Measurements from ENCODE around the gene SHC3.

SHC3 gene

DNA sequence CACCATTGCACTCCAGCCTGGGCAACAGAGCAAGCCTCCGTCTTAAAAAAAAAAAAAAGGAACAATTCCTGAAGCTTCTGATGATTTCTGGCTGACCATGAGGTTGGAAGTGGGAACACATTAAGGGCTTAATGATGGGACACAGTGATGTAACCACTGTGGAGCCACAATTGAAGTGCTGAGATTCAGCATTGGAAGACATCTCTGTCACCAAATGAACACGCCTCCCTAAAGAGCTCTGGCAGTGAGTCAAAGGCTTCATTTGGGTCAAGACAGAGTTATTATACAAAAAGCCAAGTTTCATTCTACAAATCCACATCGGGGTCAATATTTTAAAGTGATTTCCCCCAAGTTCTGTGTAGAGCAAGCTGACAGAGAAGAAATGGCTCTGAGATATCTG is 191.8 kb downstream of the SHC3 start:
- no peak overlapping the region for H3K4me3 ChIP-seq (ENCODE audit: low read depth in 1 of 2, low read length in 2 of 2)
- H3K4me1 ChIP-seq (ENCODE audit: control insufficient read depth in 1 of 2, insufficient read depth in 2 of 2, low read length in 2 of 2), result peaks cover 0 to 1% of the 10 kb centered on the region in 2 donors
- H3K36me3 ChIP-seq (ENCODE audit: control insufficient read depth in 1 of 2, insufficient read depth in 2 of 2, low read length in 2 of 2), result no peaks in the 10 kb centered on the region
- no peaks in the 10 kb centered on the region for H3K9me3 ChIP-seq (ENCODE audit: control insufficient read depth in 1 of 2, low read length in 2 of 2)
- H3K27me3 ChIP-seq (ENCODE audit: control insufficient read depth in 1 of 2, insufficient read depth in 2 of 2, low read length in 2 of 2), result peaks cover 1 to 7% of the 10 kb centered on the region in 2 donors
- H3K27ac ChIP-seq (ENCODE audit: low read depth, low read length), result no peak overlapping the region
- H3K9ac ChIP-seq (ENCODE audit: low read depth in 1 of 2, low read length in 2 of 2), result no peak overlapping the region

DNA sequence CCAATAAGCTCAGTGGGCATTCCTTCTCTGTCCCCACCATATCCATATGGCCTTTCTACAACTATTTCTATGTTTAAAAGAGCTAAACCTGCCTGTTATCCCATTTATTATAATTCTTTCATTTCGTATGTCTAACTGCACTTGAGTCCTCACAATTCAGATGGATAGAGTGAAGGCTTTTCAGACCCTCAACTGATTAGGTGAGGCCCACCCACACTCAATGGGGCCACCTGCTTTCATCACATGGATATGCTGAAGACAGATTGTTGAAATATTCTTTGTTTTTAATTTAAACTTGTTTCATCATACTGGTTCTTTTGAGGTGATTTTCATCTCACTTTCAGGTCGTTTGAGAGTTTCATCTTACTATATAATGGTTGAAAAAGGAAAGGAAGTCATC is 193.0 kb downstream of the SHC3 start:
- H3K27me3 ChIP-seq (ENCODE audit: control insufficient read depth in 1 of 2, insufficient read depth in 2 of 2, low read length in 2 of 2), result peaks cover 0 to 5% of the 10 kb centered on the region in 2 donors
- H3K9ac ChIP-seq (ENCODE audit: low read depth in 1 of 2, low read length in 2 of 2), result no peak overlapping the region
- no peak overlapping the region for H3K4me3 ChIP-seq (ENCODE audit: low read depth in 1 of 2, low read length in 2 of 2)
- no peaks in the 10 kb centered on the region for H3K9me3 ChIP-seq (ENCODE audit: control insufficient read depth in 1 of 2, low read length in 2 of 2)
- no peaks in the 10 kb centered on the region for H3K4me1 ChIP-seq (ENCODE audit: control insufficient read depth in 1 of 2, insufficient read depth in 2 of 2, low read length in 2 of 2)
- no peaks in the 10 kb centered on the region for H3K36me3 ChIP-seq (ENCODE audit: control insufficient read depth in 1 of 2, insufficient read depth in 2 of 2, low read length in 2 of 2)
- H3K27ac ChIP-seq (ENCODE audit: low read depth, low read length), result no peak overlapping the region

DNA sequence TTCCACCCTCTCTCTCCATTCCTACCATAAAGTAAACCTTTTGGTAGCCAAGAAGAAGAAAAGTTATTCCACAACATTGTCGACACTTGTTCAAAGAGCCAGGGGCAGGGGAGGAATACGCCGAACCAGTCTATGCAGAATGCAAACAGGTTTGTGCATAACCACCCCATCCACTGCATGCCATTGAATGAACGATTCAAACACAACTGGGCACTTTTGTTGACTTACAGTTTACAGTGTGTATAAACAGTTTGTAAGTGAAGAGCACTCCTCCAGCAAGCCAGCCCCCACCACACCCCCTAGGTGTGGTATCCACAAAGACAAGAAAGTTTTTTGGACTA is 194.1 kb downstream of the SHC3 start:
- no peak overlapping the region for H3K9ac ChIP-seq (ENCODE audit: low read depth in 1 of 2, low read length in 2 of 2)
- H3K4me3 ChIP-seq (ENCODE audit: low read depth in 1 of 2, low read length in 2 of 2), result no peak overlapping the region
- no peaks in the 10 kb centered on the region for H3K9me3 ChIP-seq (ENCODE audit: control insufficient read depth in 1 of 2, low read length in 2 of 2)
- H3K27me3 ChIP-seq (ENCODE audit: control insufficient read depth in 1 of 2, insufficient read depth in 2 of 2, low read length in 2 of 2), result peaks cover 0 to 5% of the 10 kb centered on the region in 2 donors
- H3K36me3 ChIP-seq (ENCODE audit: control insufficient read depth in 1 of 2, insufficient read depth in 2 of 2, low read length in 2 of 2), result no peaks in the 10 kb centered on the region
- no peaks in the 10 kb centered on the region for H3K4me1 ChIP-seq (ENCODE audit: control insufficient read depth in 1 of 2, insufficient read depth in 2 of 2, low read length in 2 of 2)
- no peak overlapping the region for H3K27ac ChIP-seq (ENCODE audit: low read depth, low read length)

DNA sequence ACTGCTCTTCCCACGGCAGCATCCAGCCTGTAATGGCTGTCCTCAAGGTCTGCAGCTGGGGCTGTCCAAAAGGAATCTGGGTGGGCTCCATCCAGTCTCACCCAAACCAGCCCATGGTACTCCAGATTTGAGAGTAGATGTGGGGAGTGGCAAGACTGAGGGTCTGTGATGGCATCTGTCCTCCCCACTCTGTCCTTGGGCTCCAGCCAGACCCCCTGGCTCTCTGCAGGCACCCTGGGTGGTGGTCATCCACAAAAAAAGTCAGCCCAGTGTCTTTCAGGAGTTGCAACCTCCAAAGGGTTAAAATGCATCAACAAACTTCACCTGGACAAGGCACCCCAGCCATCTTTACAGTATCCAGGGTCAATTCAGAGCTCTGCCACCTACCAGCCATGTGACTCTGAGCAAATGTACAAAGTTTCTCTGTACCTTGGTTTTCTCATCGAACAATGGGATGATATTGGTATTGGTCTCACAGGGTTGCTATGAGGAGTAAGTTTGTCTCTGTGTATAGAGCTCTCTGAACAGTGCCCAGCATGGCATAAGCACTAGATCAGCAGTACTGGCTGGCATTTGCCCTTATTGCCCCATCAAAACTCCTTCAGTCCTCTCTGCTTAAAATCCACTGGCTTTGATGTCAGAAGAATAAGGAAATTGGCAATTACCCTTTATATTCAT is 194.6 kb downstream of the SHC3 start:
- H3K27ac ChIP-seq (ENCODE audit: low read depth, low read length), result no peak overlapping the region
- H3K27me3 ChIP-seq (ENCODE audit: control insufficient read depth in 1 of 2, insufficient read depth in 2 of 2, low read length in 2 of 2), result peaks cover 0 to 5% of the 10 kb centered on the region in 2 donors
- H3K36me3 ChIP-seq (ENCODE audit: control insufficient read depth in 1 of 2, insufficient read depth in 2 of 2, low read length in 2 of 2), result no peaks in the 10 kb centered on the region

DNA sequence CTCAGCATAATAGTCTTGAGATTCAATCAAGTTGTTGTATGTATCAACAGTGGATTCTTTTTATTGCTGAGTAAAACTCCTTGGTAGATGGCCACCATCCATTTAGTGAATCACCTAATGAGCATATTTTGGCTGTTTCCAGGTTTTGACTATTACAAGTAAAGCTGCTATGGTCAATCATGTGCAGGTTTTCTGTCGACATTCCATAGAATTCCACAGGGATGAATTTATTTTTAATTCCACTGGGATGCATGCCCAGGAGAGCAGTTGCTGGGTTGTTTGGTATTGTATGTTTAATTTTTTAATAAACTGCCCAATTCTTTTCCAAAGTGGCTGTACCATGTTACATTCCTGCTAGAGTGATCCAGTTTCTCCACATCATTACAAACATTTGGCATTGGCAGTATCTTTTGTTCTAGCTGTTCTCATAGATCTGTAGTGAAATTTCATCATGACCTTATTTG is 197.8 kb downstream of the SHC3 start:
- Histone ChIP-seq H3K4me3 (ENCODE audit: low read depth in 1 of 2, low read length in 2 of 2) (no peak overlapping the region), H3K27ac (ENCODE audit: low read depth, low read length) (no peak overlapping the region), H3K9me3 (ENCODE audit: control insufficient read depth in 1 of 2, low read length in 2 of 2) (no peaks in the 10 kb centered on the region), H3K9ac (ENCODE audit: low read depth in 1 of 2, low read length in 2 of 2) (no peak overlapping the region), H3K4me1 (ENCODE audit: control insufficient read depth in 1 of 2, insufficient read depth in 2 of 2, low read length in 2 of 2) (no peaks in the 10 kb centered on the region), H3K36me3 (ENCODE audit: control insufficient read depth in 1 of 2, insufficient read depth in 2 of 2, low read length in 2 of 2) (no peaks in the 10 kb centered on the region), H3K27me3 (ENCODE audit: control insufficient read depth in 1 of 2, insufficient read depth in 2 of 2, low read length in 2 of 2) (no peaks in the 10 kb centered on the region)

More for the DNA sequence above, 194.6 kb downstream of the SHC3 start:
- H3K9ac ChIP-seq (ENCODE audit: low read depth in 1 of 2, low read length in 2 of 2), result no peak overlapping the region
- no peaks in the 10 kb centered on the region for H3K4me1 ChIP-seq (ENCODE audit: control insufficient read depth in 1 of 2, insufficient read depth in 2 of 2, low read length in 2 of 2)
- H3K9me3 ChIP-seq (ENCODE audit: control insufficient read depth in 1 of 2, low read length in 2 of 2), result no peaks in the 10 kb centered on the region
- H3K4me3 ChIP-seq (ENCODE audit: low read depth in 1 of 2, low read length in 2 of 2), result no peak overlapping the region

DNA sequence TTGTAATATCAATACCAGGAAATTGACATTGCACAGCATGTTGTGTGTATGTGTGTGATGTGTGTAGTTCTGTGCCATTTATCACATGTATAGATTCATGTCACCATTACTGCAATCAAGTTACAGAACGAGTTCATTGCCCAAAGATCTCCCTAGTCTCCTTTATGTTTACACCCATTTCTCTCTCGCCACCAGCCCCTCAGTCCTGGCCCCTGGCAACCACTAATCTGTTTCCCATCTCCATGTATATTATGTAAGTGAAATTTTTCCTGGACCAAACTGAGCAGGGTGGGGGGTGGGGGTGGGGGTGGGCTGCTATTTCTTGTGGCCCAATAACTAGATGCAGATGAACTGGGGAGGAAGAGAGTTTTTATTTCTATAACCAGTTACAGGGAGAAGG is 198.8 kb downstream of the SHC3 start:
- Histone ChIP-seq H3K9ac (ENCODE audit: low read depth in 1 of 2, low read length in 2 of 2) (no peak overlapping the region), H3K9me3 (ENCODE audit: control insufficient read depth in 1 of 2, low read length in 2 of 2) (no peaks in the 10 kb centered on the region), H3K4me3 (ENCODE audit: low read depth in 1 of 2, low read length in 2 of 2) (no peak overlapping the region), H3K27ac (ENCODE audit: low read depth, low read length) (no peak overlapping the region), H3K36me3 (ENCODE audit: control insufficient read depth in 1 of 2, insufficient read depth in 2 of 2, low read length in 2 of 2) (no peaks in the 10 kb centered on the region), H3K4me1 (ENCODE audit: control insufficient read depth in 1 of 2, insufficient read depth in 2 of 2, low read length in 2 of 2) (no peaks in the 10 kb centered on the region), H3K27me3 (ENCODE audit: control insufficient read depth in 1 of 2, insufficient read depth in 2 of 2, low read length in 2 of 2) (no peaks in the 10 kb centered on the region)

DNA sequence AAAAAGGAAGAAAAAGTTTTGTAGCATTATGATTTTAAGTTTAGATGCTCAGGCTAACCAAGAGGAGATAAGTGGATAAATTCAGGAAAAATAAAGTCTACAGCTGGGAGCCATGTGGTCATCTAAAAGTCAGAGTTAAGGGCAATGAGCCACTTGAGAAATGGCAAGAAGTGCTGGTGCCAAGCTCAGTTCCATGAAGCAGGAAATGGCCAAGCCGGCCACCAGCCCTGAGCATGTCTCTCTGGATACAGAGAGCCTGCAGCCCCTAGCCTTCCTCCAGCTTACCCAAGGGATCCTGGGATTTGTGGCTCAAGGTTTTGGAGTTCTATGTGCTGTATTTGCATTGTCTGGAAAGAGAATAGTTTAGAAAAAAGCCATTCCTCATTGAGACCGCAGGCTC is 199.6 kb downstream of the SHC3 start:
- Histone ChIP-seq H3K4me3 (ENCODE audit: low read depth in 1 of 2, low read length in 2 of 2) (no peak overlapping the region), H3K4me1 (ENCODE audit: control insufficient read depth in 1 of 2, insufficient read depth in 2 of 2, low read length in 2 of 2) (no peaks in the 10 kb centered on the region), H3K36me3 (ENCODE audit: control insufficient read depth in 1 of 2, insufficient read depth in 2 of 2, low read length in 2 of 2) (no peaks in the 10 kb centered on the region), H3K9ac (ENCODE audit: low read depth in 1 of 2, low read length in 2 of 2) (no peak overlapping the region), H3K27ac (ENCODE audit: low read depth, low read length) (no peak overlapping the region), H3K9me3 (ENCODE audit: control insufficient read depth in 1 of 2, low read length in 2 of 2) (no peaks in the 10 kb centered on the region), H3K27me3 (ENCODE audit: control insufficient read depth in 1 of 2, insufficient read depth in 2 of 2, low read length in 2 of 2) (no peaks in the 10 kb centered on the region)

DNA sequence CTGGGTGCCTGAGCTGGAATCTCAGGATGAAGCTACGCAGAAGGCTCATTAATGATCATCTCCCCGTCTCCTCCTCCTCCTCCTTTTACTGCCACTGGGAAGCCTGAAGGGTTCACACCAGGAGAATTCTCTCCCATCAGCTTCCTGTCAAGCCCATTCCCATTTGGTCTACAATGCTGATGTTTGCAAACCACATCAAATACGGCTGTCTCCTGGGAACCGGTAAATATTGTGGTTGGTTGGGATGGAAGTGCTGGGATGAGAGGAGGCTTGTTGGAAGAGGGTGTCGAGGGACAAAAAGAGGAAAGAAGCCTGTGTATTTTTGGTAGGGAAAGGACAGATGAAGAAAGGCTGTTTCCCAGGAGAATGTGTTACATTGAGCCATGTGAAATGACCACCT is 200.6 kb downstream of the SHC3 start:
- no peaks in the 10 kb centered on the region for H3K4me1 ChIP-seq (ENCODE audit: control insufficient read depth in 1 of 2, insufficient read depth in 2 of 2, low read length in 2 of 2)
- H3K4me3 ChIP-seq (ENCODE audit: low read depth in 1 of 2, low read length in 2 of 2), result no peak overlapping the region
- no peaks in the 10 kb centered on the region for H3K27me3 ChIP-seq (ENCODE audit: control insufficient read depth in 1 of 2, insufficient read depth in 2 of 2, low read length in 2 of 2)
- H3K9ac ChIP-seq (ENCODE audit: low read depth in 1 of 2, low read length in 2 of 2), result no peak overlapping the region
- no peaks in the 10 kb centered on the region for H3K36me3 ChIP-seq (ENCODE audit: control insufficient read depth in 1 of 2, insufficient read depth in 2 of 2, low read length in 2 of 2)
- H3K27ac ChIP-seq (ENCODE audit: low read depth, low read length), result no peak overlapping the region
- no peaks in the 10 kb centered on the region for H3K9me3 ChIP-seq (ENCODE audit: control insufficient read depth in 1 of 2, low read length in 2 of 2)

DNA sequence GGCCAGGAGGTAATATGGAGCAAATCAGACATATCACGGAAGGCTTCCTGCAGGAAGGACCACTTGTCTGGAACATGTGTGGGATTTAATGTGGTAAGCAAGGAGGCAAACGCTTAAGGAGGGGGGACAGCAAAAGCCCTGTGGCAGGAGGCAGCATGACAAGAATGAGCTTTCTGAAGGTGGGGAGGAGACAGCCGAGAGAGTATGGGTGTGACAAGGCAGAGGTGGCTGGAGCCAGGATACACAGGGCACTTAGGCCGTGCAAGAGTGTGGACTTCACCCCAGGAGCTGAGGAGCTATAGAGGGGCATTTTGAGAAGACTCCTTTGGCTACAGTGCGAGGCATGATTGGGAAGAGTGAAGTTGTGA is 201.7 kb downstream of the SHC3 start:
- no peaks in the 10 kb centered on the region for H3K36me3 ChIP-seq (ENCODE audit: control insufficient read depth in 1 of 2, insufficient read depth in 2 of 2, low read length in 2 of 2)
- no peaks in the 10 kb centered on the region for H3K9me3 ChIP-seq (ENCODE audit: control insufficient read depth in 1 of 2, low read length in 2 of 2)
- H3K9ac ChIP-seq (ENCODE audit: low read depth in 1 of 2, low read length in 2 of 2), result no peak overlapping the region
- H3K27ac ChIP-seq (ENCODE audit: low read depth, low read length), result no peak overlapping the region
- no peaks in the 10 kb centered on the region for H3K4me1 ChIP-seq (ENCODE audit: control insufficient read depth in 1 of 2, insufficient read depth in 2 of 2, low read length in 2 of 2)
- H3K4me3 ChIP-seq (ENCODE audit: low read depth in 1 of 2, low read length in 2 of 2), result no peak overlapping the region
- no peaks in the 10 kb centered on the region for H3K27me3 ChIP-seq (ENCODE audit: control insufficient read depth in 1 of 2, insufficient read depth in 2 of 2, low read length in 2 of 2)

DNA sequence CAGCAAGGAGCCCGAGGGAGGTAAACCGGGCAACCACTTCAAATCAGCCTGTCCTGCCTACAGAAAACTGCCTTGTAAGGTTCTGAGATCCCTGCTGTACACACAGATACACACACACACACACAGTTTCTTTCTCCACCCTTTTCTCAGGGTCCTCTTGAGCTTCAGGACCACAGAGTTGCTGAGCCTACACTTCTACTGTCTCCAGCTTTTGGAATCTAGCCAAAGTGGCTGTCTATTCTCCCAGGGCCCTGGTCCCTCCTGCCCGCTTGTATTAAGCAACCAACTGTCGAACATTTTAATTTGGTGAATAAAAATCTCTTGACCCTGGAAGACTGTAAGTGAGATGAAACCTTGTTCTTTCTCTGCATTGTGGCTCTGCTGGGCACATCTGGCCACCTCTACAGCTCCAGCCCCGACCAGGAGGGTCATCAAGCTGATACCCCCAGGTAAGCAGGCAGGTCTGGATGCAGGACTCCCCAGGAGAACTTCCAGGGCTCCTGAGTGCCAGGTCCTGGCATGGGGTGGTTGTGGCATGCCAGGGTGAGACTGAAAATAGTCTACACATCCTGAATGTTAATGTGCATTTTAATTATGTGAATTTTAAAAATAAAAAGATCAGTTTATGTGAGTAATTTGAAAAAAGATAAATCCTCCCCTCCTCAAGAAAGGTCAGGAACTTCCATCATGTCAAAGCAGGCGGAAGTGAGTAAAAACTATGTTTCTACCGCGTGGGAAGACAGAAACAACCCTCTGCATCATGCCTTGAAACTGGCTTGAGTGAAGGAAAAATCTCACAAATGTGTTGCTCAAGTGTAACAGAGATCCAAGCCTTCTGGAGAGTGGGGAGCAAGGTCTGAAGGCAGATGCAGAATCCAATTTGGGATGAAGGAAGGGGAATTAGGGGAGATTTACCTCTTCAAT is 202.4 kb downstream of the SHC3 start:
- H3K27me3 ChIP-seq (ENCODE audit: control insufficient read depth in 1 of 2, insufficient read depth in 2 of 2, low read length in 2 of 2), result no peaks in the 10 kb centered on the region
- no peak overlapping the region for H3K9ac ChIP-seq (ENCODE audit: low read depth in 1 of 2, low read length in 2 of 2)
- H3K4me3 ChIP-seq (ENCODE audit: low read depth in 1 of 2, low read length in 2 of 2), result no peak overlapping the region
- no peak overlapping the region for H3K27ac ChIP-seq (ENCODE audit: low read depth, low read length)
- no peaks in the 10 kb centered on the region for H3K36me3 ChIP-seq (ENCODE audit: control insufficient read depth in 1 of 2, insufficient read depth in 2 of 2, low read length in 2 of 2)
- no peaks in the 10 kb centered on the region for H3K9me3 ChIP-seq (ENCODE audit: control insufficient read depth in 1 of 2, low read length in 2 of 2)
- no peaks in the 10 kb centered on the region for H3K4me1 ChIP-seq (ENCODE audit: control insufficient read depth in 1 of 2, insufficient read depth in 2 of 2, low read length in 2 of 2)

Measured in duodenal mucosa (tissue), 2 donors.